GM19467 (cell line): Measurements from ENCODE around the gene SELENOI.

Experiments
- ATAC-seq: cut with Tn5 transposase; IDR thresholded peaks from one replicate; pipeline ENCODE4 v1.9.1; 2021; ENCODE audit warnings: mild to moderate bottlenecking, moderate library complexity; ENCODE audit not compliant: unreplicated experiment

Gene SELENOI

GRCh38 chr2:26444236-26444635 is 98.3 kb downstream of the SELENOI start:
- no peak for ATAC-seq
